Middle frontal gyrus (tissue), 1 donor: ENCODE measurements around the gene PBRM1.
"Not testable (repeated sequence)": the region's sequence is repeated elsewhere in the genome, so short reads cannot be mapped to it uniquely, and the experiment has no call there.

Experiments used
- DNase-seq: peaks from one replicate; pipeline ENCODE4 v3.0.0-alpha.2; 2015; ENCODE audit warnings: low spot score; ENCODE audit errors: extremely low spot score

PBRM1 gene

DNA sequence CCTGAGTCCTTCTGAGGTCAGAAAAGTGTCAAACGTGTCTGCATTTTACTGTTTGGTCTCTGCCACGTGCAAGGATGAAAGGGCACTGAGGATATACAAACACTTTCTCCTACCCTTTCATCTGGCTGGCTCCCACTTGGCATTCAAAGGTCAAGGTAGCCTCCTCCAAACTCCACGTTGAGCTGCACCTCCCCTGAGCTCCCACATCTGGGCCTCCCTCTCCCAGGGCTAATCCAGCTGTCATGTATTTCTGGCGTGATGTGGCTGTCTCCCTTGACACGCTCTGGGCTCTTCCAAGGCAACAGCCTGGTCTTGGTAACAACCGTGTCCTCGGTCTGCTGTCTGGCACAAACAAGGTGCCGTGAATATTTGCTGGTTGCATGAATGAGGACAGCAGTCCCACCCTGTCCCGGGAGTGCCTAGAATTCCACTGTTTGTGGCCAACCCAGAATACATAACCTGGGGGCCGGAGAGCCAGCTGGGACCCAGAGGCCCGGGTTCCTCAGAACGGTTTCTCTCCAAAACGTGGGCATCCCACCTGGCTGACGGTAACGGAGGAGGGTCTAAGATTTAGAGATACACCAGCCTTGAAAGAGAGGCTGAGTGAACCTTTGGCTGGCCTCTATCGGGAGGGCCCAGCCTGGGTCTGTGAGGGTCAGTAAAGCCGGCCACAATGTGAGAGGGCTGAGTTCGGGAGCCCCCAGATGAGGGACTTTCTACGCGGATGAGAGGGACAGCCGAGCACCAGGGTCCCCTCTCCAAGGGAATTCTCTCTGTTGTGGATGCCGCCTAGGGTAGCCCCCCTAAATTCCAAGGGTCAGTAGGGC, 19.1 kb upstream of the PBRM1 start:
- no peak for DNase-seq

DNA sequence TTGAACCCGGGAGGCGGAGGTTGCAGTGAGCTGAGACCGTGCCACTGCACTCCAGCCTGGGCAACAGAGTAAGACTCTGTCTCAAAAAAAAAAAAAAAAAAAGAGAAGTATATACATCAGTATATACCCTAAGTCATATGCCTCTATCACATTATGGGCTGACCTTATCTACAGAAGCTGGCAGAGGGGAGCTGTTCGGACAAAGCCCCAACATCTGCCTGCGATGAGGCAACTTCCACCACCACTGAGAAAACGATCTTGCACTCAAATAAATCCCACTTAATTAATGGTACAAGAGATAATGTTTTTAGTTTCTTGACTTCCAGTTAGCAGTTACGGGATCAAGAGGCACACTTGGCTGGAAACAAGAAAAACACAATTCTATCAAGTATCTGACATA, 17.6 kb upstream of the PBRM1 start:
- DNase-seq, result no peak

GRCh38 chr3:52697632-52697965, 11.9 kb upstream of the PBRM1 start:
- DNase-seq, result no peak

GRCh38 chr3:52696830-52697631, 11.3 kb upstream of the PBRM1 start:
- no peak for DNase-seq

DNA sequence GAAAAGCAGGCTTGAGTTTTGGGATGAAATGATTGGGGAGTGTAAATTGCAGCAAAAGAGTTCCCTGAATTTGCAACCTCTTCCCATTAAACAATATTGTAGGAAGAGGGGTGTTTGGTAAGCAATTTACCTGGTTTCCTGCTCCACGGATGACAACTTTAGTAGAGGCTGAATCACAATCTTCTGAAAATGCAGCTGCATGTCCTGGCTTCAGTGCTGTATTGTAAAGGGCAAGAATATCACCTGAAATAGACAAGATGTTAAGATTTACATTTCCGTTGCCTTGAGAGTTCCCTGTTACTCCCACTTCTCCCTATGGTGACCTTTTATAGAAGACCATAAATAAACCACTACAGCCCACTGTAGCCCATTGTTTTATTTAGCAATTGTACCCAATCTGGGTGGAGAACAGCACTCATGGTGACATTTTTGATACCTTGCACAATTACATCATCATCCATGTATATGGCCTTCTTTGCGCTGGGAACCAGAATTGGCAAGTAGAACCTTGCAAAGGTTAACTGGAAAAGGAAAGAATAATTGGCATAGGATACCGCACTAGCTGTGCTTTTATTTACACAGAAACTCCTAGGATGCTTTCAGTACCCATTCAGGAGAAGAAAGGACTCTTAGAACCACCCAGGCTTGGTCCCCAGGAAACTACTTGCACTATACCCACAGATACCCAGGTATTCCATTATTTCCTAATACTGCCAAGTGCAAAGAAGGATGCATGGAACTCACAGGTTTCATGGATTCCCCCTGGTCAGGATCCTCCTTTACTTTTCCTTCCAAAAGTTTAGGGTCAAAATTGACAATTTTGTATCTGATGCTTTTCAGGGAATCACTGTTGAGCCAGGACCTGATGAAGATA, 10.3 kb upstream of the PBRM1 start:
- no peak for DNase-seq

GRCh38 chr3:52694528-52695189, 8.9 kb upstream of the PBRM1 start:
- DNase-seq, result no peak

DNA sequence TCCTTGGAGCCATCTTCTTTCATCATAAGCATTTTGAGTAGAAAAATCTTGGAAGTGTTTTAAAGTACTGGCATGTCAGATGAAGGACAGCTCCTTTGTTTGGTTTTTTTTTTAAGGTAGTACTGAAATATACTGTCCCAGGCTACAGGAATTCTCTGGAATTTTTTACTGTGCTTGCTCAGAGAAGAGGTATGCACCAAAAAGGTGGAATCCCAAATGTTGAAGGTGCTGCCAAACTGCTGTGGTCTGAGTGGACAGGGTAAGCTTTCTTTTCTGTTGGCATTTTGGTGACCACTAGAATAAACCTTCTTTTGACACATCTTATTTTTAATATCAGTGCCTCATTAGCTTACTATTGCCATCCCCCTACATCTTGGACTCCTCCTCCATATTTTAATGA, 7.4 kb upstream of the PBRM1 start:
- DNase-seq, result no peak

GRCh38 chr3:52690560-52690959, 4.8 kb upstream of the PBRM1 start:
- DNase-seq, result no peak

- DNase-seq, result no peak
These were observed 3.4 kb upstream of the PBRM1 start for GRCh38 chr3:52689151-52689550.

- no peak for DNase-seq
These were observed 2.6 kb upstream of the PBRM1 start for GRCh38 chr3:52688266-52688665.

DNA sequence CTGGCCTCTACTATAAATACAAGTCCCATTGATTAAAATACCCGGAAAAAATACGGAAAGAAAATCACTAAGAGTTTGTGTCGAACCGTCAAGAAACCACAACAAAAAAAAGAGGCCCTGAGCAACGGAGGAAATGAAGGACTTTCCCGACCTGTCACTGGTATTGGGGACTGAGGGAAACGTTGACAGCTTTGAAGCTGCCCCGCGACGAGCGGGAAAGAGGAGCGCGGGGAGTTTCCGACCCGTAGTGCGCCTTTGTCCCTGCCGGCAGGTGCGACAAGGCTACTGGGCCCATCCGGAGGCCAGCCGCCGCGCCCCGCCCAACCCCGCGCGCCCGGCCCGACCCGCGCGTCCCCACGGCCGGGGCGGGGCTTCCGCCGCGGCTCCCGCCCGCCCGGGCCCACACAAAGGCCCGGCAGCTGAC, 416 bp downstream of the PBRM1 start:
- DNase-seq, result no peak

DNA sequence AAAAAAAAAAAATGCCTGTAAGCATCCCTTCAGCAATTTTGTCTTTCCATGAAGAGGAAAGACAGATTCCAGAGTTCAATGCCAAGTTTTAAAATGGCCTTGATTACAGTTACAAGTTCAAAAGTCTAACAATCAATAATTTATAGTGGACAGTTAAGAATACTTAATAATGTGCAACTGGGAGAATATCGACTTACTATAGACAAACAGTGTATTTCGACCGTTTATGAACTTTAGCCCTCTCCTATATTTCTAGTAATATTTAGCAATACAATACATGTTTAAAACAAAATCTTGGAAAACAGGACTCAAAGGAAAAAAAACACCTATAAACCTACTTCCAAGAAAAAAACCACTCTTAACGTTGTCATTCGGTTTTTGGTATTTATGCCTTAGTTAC, 1.5 kb downstream of the PBRM1 start:
- no peak for DNase-seq

- DNase-seq, result no peak
These were observed 2.1 kb downstream of the PBRM1 start for GRCh38 chr3:52683611-52684010.

- DNase-seq, result no peak
These were observed 3.7 kb downstream of the PBRM1 start for GRCh38 chr3:52682016-52682415.

- no peak for DNase-seq
These were observed 4.1 kb downstream of the PBRM1 start for GRCh38 chr3:52681596-52681995.

- DNase-seq, result no peak
These were observed 5.9 kb downstream of the PBRM1 start for GRCh38 chr3:52679811-52680210.

- DNase-seq, result no peak
These were observed 6.5 kb downstream of the PBRM1 start for GRCh38 chr3:52679199-52679538.

- DNase-seq, result no peak
These were observed 7.2 kb downstream of the PBRM1 start for GRCh38 chr3:52678265-52679198.

DNA sequence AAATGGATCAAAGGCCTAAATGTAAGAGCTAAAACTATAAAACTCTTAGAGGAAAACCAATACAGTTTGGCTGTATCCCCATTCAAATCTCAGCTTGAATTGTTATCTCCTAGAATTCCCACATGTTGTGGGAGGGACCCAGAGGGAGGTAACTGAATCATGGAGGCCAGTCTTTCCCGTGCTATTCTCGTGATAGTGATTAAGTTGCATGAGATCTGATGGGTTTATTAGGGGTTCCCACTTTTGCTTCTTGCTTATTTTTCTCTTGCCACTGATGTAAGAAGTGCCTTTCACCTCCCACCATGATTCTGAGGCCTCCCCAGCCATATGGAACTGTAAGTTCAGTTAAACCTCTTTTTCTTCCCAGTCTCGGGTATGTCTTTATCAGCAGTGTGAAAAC, 9.5 kb downstream of the PBRM1 start:
- DNase-seq, result not testable (repeated sequence)

DNA sequence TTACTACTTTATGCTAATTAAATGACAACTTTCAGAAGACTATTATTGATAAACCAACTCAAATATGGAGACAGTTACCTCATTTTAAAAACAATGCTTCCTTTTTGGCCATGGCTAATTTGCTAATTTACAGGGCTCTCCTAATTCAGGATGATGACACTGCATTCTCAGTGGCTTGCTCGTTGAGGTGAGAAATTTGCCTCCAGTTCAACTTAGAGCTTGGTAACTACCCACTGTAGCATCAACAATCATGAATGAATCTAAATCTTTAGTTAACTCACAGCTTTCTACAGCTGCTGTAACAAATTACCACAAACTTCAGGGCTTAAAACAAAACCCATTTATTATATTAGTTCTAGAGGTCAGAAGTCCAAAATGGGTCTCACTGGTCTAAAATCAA, 14.0 kb downstream of the PBRM1 start:
- no peak for DNase-seq
